ENCODE results near the gene SGPP2. TPM values are rescaled to one million over a fixed set of nuclear protein-coding genes. Genes with fewer than 3 reads are reported as not detected.
A peak's percentile ranks its signal among the peaks of the same experiment; 100 is the strongest.
"Not testable (repeated sequence)": the region's sequence is repeated elsewhere in the genome, so short reads cannot be mapped to it uniquely, and the experiment has no call there.

Gene SGPP2
- total RNA-seq, 2 experiments from 2014 or later = 0.55 to 0.67 TPM

DNA sequence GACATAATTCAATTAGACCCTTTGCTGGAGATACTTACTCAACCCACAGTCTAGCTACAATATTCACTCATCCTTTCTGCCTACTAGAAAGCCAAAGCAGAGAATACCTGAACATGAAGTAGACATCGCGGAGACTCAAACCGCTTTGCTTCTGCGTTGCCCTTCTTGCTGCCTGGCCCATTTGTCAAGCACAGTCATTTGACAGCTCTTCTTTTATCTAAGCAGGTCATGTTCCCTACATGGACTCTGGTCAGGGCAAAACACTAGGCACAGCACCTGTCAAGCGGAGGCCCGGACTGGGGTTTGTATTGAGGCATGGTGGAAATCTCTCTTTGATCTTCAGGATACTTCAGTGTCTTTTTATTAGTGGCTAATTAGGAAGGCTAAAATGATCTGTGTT, 141.9 kb downstream of the SGPP2 start:
- DNase-seq = no peak
- H3K9me3 Mint-ChIP-seq = no peaks in the 10 kb centered on the region
- no peaks in the 10 kb centered on the region for H3K4me1 Mint-ChIP-seq
- H3K36me3 Mint-ChIP-seq (ENCODE audit: low read depth) = peaks cover 12% of the 10 kb centered on the region
- H3K27me3 Mint-ChIP-seq = no peaks in the 10 kb centered on the region
- H3K27ac Mint-ChIP-seq = no peak overlapping the region
- H3K4me3 Mint-ChIP-seq = no peak overlapping the region
- ChIA-PET POLR2A (no interaction called here), CTCF (interaction anchor here (0.8 kb wide), 1 partner anchor 48 kb away, joined by 3 read pairs; no protein-coding TSS in a partner anchor)

DNA sequence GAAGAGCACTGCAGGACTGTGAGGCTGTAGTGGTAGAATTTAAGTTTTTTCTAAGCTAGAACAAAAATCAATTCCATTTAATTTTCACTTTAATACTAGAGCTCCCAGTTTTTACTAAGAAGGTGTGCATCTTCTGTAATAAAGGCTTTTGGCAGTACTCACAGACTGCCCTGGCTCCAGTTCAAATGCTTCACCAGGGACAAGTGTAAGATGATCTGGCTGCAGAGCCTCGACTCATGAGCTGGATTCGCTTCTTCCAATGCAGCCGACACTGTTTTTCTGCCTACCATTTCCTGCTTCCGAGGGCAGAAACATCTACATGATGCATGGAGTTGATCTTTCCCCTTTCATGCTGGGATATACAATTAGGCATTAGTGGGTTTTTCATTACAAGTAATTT, 144.5 kb downstream of the SGPP2 start:
- H3K27ac Mint-ChIP-seq = no peak overlapping the region
- POLR2A ChIA-PET = no interaction called here
- CTCF ChIA-PET = no interaction called here
- H3K27me3 Mint-ChIP-seq = no peaks in the 10 kb centered on the region
- peaks cover 8% of the 10 kb centered on the region for H3K4me1 Mint-ChIP-seq
- peaks cover 19% of the 10 kb centered on the region for H3K36me3 Mint-ChIP-seq (ENCODE audit: low read depth)
- no peak overlapping the region for H3K4me3 Mint-ChIP-seq
- no peaks in the 10 kb centered on the region for H3K9me3 Mint-ChIP-seq
- DNase-seq = no peak

DNA sequence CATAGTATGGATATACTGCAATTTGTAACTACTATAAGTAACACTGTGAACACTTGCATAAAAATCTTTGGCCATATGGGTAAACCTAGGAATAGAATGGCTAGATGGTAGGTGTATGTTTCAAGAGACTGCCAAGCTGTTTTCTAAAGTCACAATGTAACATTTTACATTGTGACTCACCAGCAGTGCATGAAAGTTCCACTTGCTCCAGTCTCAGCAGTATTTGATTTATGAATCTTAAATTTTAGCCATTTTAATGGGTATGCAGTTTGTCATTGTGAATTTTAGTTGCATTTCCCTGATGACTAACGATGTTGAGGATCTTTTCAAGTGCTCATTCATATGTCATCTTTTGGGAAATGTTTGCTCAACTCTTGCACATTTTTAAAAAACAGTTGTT, 145.5 kb downstream of the SGPP2 start:
- no peaks in the 10 kb centered on the region for H3K9me3 Mint-ChIP-seq
- H3K36me3 Mint-ChIP-seq (ENCODE audit: low read depth) = peaks cover 22% of the 10 kb centered on the region
- H3K27me3 Mint-ChIP-seq = no peaks in the 10 kb centered on the region
- no peak overlapping the region for H3K4me3 Mint-ChIP-seq
- ChIA-PET POLR2A (no interaction called here), CTCF (interaction anchor here (1.3 kb wide), 1 partner anchor 251 kb away, joined by 4 read pairs; no protein-coding TSS in a partner anchor)
- no peak overlapping the region for H3K27ac Mint-ChIP-seq
- H3K4me1 Mint-ChIP-seq = peaks cover 10% of the 10 kb centered on the region
- DNase-seq = no peak

DNA sequence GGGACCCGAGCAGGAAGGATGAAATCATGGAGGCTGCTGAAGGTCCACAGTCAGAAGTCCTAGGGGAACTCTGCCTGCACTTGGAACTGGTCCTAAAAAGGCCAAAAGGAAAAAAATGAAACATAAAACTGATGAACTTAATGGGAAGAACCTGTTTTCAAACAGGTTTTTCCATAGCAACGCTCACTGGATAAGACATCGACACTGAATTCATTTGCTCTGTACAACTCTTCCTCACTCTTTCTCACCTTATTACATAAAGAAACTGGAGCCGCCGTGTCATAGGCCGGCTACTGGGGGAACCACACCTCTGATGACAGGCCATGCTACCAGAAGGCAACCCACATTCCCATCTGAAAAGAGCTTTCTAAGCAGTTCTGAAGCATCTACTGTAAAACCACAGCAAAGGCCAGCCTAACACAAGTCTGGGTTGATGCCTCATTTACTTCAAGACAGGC, 147.9 kb downstream of the SGPP2 start:
- DNase-seq = no peak
- no peak overlapping the region for H3K27ac Mint-ChIP-seq
- H3K27me3 Mint-ChIP-seq = no peaks in the 10 kb centered on the region
- peaks cover 10% of the 10 kb centered on the region for H3K4me1 Mint-ChIP-seq
- H3K4me3 Mint-ChIP-seq = no peak overlapping the region
- CTCF ChIA-PET = interaction anchor here (1.3 kb wide), 1 partner anchor 11 kb away, joined by 3 read pairs; no protein-coding TSS in a partner anchor
- POLR2A ChIA-PET = no interaction called here
- H3K36me3 Mint-ChIP-seq (ENCODE audit: low read depth) = peaks cover 21% of the 10 kb centered on the region
- H3K9me3 Mint-ChIP-seq = no peaks in the 10 kb centered on the region

DNA sequence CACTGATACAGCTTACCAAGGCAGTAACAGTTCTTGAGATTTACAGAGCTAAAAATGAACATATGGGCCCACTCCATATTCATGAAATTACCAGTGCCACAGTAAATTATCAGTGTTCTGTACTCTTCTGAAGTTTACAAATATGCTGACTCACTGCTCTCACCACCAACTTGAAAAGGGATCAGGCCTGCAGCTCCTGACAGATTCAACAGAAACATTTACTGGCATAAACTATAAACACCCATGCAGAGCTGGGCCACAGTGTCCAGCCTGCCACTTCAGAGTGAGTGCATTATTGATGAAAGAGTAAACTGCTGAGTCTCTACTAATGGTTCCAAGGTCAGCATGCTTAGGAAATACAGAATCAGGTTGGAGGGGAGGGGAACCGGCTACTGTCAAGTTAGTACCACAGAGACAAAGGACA, 148.4 kb downstream of the SGPP2 start:
- peaks cover 10% of the 10 kb centered on the region for H3K4me1 Mint-ChIP-seq
- H3K4me3 Mint-ChIP-seq = no peak overlapping the region
- peak overlapping the region; percentile 61 for H3K27ac Mint-ChIP-seq
- no peaks in the 10 kb centered on the region for H3K27me3 Mint-ChIP-seq
- ChIA-PET CTCF (interaction anchor here (1.3 kb wide), 1 partner anchor 12 kb away, joined by 3 read pairs; no protein-coding TSS in a partner anchor), POLR2A (no interaction called here)
- DNase-seq = no peak
- H3K9me3 Mint-ChIP-seq = no peaks in the 10 kb centered on the region
- H3K36me3 Mint-ChIP-seq (ENCODE audit: low read depth) = peaks cover 21% of the 10 kb centered on the region

DNA sequence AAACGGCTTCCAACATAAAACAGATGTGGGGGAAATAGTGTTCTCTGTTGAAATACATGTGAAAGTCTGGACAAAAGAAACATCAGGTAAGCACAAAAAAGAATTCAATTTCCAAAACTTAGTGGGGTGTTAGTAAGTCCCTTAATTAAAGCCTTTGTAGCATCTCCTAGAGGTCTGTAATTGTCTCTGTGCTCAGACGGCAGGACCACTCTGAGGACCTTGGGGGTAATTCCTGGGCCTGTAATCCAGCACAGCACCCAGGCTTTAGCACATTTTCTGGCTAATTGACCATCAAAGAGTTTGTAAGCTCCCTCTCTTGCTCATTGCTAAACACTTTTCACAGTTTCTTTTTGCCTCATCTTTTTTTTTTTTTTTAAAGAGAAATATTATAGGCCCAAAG, 151.3 kb downstream of the SGPP2 start:
- ChIA-PET CTCF (no interaction called here), POLR2A (no interaction called here)
- Mint-ChIP-seq H3K4me3 (no peak overlapping the region), H3K36me3 (ENCODE audit: low read depth) (peaks cover 18% of the 10 kb centered on the region), H3K4me1 (peaks cover 12% of the 10 kb centered on the region), H3K27me3 (no peaks in the 10 kb centered on the region), H3K9me3 (no peaks in the 10 kb centered on the region), H3K27ac (no peak overlapping the region)
- no peak for DNase-seq

DNA sequence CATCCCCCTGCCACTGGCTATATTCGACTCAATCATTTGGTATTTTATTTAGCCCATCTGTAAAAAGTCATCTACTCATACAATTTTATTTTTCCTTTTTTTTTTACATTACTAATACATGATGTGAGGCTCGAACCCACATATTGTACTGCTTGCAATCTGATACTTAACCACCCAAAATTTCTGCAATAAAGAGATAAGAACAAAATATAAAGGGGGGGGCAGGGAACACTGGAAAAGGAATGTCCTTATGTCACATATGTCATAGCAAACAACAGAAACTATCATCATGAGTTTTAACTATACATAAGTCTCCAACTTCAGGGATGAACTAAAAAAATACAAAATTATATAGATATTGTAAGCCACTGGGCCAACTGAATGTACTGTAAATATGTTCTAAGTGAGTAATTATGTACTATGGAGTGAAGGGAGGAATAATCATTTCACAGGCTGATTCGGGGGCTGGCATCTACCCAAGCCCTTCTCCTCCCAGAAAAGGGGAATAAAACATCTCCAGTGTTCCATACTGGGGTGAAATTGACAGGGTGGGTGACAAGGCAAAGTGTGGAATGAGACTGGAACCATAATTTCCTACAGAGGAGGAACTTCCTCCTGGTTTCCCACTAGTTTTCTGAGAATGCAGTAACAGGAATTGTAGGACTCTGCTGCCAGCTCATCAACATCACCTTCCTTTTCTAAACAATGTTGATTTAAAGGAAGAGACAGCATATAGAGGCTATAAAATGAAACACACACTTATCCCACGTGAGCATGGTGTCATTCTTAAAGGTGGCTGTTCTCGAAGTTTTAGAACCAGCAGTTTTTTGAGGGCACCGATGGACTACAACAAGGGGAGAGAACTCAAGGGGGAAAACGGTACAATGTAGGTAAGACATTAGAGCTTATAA, 152.1 kb downstream of the SGPP2 start:
- H3K36me3 Mint-ChIP-seq (ENCODE audit: low read depth) = peaks cover 15% of the 10 kb centered on the region
- no peaks in the 10 kb centered on the region for H3K27me3 Mint-ChIP-seq
- ChIA-PET POLR2A (no interaction called here), CTCF (no interaction called here)
- H3K4me1 Mint-ChIP-seq = peaks cover 15% of the 10 kb centered on the region
- H3K9me3 Mint-ChIP-seq = no peaks in the 10 kb centered on the region
- no peak overlapping the region for H3K27ac Mint-ChIP-seq
- no peak overlapping the region for H3K4me3 Mint-ChIP-seq
- no peak for DNase-seq

DNA sequence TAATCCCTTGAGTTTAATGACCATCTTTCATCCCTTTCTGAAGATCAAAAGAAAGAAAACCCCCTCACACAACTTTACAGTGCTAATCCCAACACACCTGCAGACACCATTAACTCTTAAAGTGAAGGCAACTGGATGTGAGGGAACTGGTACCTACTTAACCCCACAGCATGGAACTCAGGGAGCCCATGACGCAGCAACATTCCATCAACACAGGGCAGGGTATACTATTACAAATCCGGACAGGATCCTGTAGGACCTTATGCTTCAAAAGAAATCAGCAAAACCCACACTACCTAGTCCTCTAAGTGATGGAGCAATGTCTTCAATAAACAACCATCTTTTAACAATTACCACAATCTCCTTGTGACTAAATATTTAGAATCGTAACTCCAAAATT, 153.0 kb downstream of the SGPP2 start:
- peaks cover 15% of the 10 kb centered on the region for H3K4me1 Mint-ChIP-seq
- DNase-seq = no peak
- H3K27ac Mint-ChIP-seq = no peak overlapping the region
- no peaks in the 10 kb centered on the region for H3K9me3 Mint-ChIP-seq
- H3K4me3 Mint-ChIP-seq = no peak overlapping the region
- POLR2A ChIA-PET = no interaction called here
- H3K27me3 Mint-ChIP-seq = no peaks in the 10 kb centered on the region
- CTCF ChIA-PET = no interaction called here
- peaks cover 10% of the 10 kb centered on the region for H3K36me3 Mint-ChIP-seq (ENCODE audit: low read depth)

DNA sequence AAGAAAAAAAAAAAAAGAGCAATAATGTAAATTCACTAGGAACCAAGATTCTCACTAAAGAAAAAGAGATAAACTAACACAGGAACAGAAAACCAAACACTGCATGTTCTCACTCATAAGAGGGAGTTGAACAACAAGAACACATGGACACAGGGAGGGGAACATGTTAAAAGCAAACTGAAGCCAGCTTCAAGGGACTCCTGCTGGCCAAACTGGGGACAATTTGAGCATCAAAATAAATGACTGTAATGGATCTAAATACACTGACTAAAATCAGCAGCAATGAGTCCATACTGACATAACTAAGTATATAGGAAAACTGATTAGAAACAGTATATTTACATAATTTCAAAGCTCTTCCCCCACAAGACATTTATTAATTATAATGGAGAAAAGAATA, 158.6 kb downstream of the SGPP2 start:
- ChIA-PET CTCF (no interaction called here), POLR2A (no interaction called here)
- H3K4me1 Mint-ChIP-seq = peaks cover 5% of the 10 kb centered on the region
- no peak overlapping the region for H3K27ac Mint-ChIP-seq
- H3K9me3 Mint-ChIP-seq = peaks cover 2% of the 10 kb centered on the region
- H3K27me3 Mint-ChIP-seq = no peaks in the 10 kb centered on the region
- peaks cover 34% of the 10 kb centered on the region for H3K36me3 Mint-ChIP-seq (ENCODE audit: low read depth)
- no peak overlapping the region for H3K4me3 Mint-ChIP-seq
- no peak for DNase-seq

DNA sequence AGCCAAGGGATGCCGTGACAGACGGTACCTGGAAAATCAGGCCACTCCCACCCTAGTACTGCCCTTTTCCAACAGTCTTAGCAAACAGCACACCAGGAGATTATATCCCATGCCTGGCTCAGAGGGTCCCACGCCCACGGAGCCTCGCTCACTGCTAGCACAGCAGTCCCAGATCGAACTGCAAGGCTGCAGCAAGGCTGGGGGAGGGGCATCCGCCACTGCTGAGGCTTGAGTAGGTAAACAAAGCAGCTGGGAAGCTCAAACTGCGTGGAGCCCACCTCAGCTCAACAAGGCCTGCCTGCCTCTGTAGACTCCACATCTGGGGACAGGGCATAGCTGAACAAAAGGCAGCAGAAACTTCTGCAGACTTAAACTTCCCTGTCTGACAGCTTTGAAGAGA, 160.2 kb downstream of the SGPP2 start:
- H3K36me3 Mint-ChIP-seq (ENCODE audit: low read depth) = peaks cover 42% of the 10 kb centered on the region
- H3K27me3 Mint-ChIP-seq, CTCF ChIA-PET, DNase-seq, H3K4me3 Mint-ChIP-seq, H3K9me3 Mint-ChIP-seq, H3K27ac Mint-ChIP-seq, POLR2A ChIA-PET, H3K4me1 Mint-ChIP-seq: not testable (repeated sequence)

DNA sequence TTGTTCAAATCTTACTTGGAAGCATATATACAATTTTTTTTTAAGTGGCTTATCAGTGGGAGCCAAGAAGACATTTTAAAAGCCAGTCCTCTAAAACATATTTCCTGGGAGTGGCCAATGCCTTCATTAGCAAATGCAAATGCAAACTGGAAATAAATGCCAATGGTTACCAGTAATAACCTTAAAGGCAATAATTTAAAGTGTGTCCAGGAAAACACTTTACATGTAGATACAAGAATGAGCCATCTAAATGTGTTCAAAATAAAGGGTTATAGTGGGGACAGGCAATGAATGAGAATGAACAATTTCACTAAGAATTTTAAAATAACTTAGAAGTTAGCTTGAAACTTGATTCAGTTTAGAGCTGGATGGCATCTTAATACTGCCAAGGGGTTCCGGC, 167.3 kb downstream of the SGPP2 start:
- peaks cover 58% of the 10 kb centered on the region for H3K36me3 Mint-ChIP-seq (ENCODE audit: low read depth)
- no peaks in the 10 kb centered on the region for H3K27me3 Mint-ChIP-seq
- peaks cover 5% of the 10 kb centered on the region for H3K9me3 Mint-ChIP-seq
- ChIA-PET CTCF (interaction anchor here (0.8 to 1.4 kb wide), 2 partner anchors 19 to 30 kb away, joined by 3 read pairs; no protein-coding TSS in a partner anchor), POLR2A (no interaction called here)
- no peaks in the 10 kb centered on the region for H3K4me1 Mint-ChIP-seq
- no peak overlapping the region for H3K27ac Mint-ChIP-seq
- H3K4me3 Mint-ChIP-seq = no peak overlapping the region
- DNase-seq = no peak

DNA sequence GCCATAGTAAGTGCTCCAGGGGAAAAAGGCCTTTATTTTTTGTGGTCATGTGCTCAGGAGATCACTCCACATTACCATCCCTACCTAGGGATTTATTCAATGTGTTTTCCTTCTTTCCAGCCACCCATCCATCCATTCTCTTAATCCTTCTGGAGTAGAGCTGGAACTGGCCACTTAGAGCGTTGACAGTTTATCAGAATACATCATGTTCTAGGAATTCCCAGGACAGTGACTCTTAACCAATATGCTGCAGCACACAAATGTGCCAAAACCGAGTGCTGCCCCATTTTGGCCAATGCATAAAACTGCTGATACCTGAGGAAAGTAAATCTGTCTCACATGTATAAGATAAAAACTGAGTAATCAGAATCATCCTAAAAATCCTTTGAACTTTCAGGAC, 167.8 kb downstream of the SGPP2 start:
- Mint-ChIP-seq H3K27ac (no peak overlapping the region), H3K4me1 (no peaks in the 10 kb centered on the region), H3K27me3 (no peaks in the 10 kb centered on the region), H3K36me3 (ENCODE audit: low read depth) (peaks cover 54% of the 10 kb centered on the region), H3K9me3 (peaks cover 5% of the 10 kb centered on the region), H3K4me3 (no peak overlapping the region)
- DNase-seq = no peak
- ChIA-PET POLR2A (no interaction called here), CTCF (interaction anchor here (0.8 to 1.4 kb wide), 2 partner anchors 19 to 31 kb away, joined by 3 read pairs; no protein-coding TSS in a partner anchor)

DNA sequence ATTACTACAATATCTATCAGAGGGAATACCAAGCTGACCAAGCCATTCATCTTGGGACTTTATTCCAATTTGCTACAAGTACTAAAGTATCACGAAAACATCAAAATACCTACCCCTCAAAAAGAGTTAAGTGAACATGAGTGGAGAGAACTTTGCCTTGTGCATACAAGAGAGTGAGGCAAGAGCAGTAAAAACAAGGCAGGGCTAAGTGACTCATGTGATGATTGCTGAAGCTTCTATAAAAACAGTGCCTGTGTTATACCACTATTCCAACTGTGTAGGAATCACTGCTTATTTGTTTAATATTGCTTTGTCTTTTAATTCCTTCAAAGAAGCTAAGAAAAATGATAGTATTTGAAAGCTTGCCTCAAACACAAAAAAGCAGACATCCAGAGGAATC, 170.3 kb downstream of the SGPP2 start:
- no peak overlapping the region for H3K27ac Mint-ChIP-seq
- ChIA-PET CTCF (no interaction called here), POLR2A (no interaction called here)
- peaks cover 2% of the 10 kb centered on the region for H3K9me3 Mint-ChIP-seq
- H3K27me3 Mint-ChIP-seq = no peaks in the 10 kb centered on the region
- H3K36me3 Mint-ChIP-seq (ENCODE audit: low read depth) = peaks cover 47% of the 10 kb centered on the region
- no peak overlapping the region for H3K4me3 Mint-ChIP-seq
- DNase-seq = no peak
- H3K4me1 Mint-ChIP-seq = no peaks in the 10 kb centered on the region

DNA sequence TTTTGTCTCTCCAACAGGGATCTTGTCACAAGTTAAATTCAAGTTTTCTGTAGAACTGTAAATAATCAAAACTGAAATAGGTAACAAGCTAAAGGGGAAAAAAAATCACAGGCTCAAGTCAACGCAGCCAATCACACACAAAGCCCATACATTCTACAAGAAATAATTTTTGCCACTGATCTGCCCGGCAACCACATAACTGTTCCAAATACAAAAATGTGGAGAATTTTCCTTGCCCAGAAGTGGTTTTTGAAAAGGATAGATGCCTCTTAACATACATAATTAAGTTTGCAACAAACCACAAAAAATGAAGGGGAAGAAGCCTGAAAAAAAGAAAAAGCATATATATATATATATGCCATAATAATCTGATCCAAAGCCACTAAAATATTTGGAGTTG, 171.2 kb downstream of the SGPP2 start:
- Mint-ChIP-seq H3K36me3 (ENCODE audit: low read depth) (peaks cover 42% of the 10 kb centered on the region), H3K4me1 (no peaks in the 10 kb centered on the region), H3K27ac (no peak overlapping the region), H3K27me3 (no peaks in the 10 kb centered on the region), H3K4me3 (no peak overlapping the region), H3K9me3 (peaks cover under 1% of the 10 kb centered on the region)
- ChIA-PET CTCF (no interaction called here), POLR2A (no interaction called here)
- no peak for DNase-seq

Data from activated CD4-positive, alpha-beta T cell treated with anti-CD3 and anti-CD28 coated beads, Interleukin-2, amount 10 ng/mL, durations not matched to agents 7 days and 5 days (primary cell).